ENCODE results near the gene KLC1. TPM values are rescaled to one million over a fixed set of nuclear protein-coding genes. Genes with fewer than 3 reads are reported as not detected.

Gene KLC1
- polyA plus RNA-seq, 2 of the 4 experiments (the other 2 are of a cell fraction): 81.8 to 150 TPM

DNA sequence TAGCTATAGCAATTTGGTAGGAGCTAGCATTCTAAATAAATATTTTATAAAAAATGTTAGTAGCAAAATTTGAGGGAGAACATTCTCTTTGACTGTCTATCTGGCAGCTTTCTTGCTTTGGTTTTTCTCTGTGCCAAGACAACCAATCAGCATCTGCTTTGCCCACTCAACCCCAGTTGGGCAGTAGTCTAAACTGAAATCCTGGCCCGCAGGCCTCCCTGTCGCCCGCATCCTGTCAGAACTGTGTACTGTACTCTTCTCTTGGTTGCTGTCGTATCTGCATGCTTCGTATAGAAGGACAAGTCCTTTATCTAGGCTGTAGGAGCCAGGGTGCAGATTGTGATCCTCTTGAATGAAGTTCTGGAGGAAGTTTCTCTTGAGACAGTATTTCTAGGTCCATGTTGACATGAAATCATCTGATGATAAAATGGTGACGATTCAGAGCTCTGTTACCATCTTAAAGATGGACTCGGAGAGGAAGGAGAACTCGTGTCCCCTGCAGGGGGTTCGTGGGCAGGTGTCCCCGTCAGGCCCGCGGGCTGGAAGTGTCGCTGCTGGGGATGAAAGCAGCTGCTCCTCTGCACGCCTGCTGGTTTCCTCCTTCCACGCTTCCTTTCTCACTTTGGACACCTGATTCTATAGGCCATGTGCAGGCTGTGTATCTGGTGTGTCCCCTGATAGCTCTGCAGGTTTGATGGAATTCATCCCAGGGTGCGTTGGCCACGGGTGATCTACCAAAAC is 51.6 kb downstream of the KLC1 start:
- TF ChIP-seq HDAC2 (IDR thresholded peaks at IDR 0.05): no peak
- TF ChIP-seq, protein P1, sequence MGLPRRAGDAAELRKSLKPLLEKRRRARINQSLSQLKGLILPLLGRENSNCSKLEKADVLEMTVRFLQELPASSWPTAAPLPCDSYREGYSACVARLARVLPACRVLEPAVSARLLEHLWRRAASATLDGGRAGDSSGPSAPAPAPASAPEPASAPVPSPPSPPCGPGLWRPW (IDR thresholded peaks at IDR 0.05): no peak
- TF ChIP-seq FOSL2 (IDR thresholded peaks at IDR 0.05): no peak
- TF ChIP-seq FOSL2 (CRISPR knock-in tag; IDR thresholded peaks at IDR 0.05): no peak
- TF ChIP-seq HEYL (CRISPR knock-in tag; IDR thresholded peaks at IDR 0.05): no peak
- TF ChIP-seq, protein P2, sequence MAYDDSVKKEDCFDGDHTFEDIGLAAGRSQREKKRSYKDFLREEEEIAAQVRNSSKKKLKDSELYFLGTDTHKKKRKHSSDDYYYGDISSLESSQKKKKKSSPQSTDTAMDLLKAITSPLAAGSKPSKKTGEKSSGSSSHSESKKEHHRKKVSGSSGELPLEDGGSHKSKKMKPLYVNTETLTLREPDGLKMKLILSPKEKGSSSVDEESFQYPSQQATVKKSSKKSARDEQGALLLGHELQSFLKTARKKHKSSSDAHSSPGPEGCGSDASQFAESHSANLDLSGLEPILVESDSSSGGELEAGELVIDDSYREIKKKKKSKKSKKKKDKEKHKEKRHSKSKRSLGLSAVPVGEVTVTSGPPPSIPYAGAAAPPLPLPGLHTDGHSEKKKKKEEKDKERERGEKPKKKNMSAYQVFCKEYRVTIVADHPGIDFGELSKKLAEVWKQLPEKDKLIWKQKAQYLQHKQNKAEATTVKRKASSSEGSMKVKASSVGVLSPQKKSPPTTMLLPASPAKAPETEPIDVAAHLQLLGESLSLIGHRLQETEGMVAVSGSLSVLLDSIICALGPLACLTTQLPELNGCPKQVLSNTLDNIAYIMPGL (CRISPR knock-in tag; IDR thresholded peaks at IDR 0.05; ENCODE audit: borderline replicate concordance): no peak
- TF ChIP-seq, protein P3, sequence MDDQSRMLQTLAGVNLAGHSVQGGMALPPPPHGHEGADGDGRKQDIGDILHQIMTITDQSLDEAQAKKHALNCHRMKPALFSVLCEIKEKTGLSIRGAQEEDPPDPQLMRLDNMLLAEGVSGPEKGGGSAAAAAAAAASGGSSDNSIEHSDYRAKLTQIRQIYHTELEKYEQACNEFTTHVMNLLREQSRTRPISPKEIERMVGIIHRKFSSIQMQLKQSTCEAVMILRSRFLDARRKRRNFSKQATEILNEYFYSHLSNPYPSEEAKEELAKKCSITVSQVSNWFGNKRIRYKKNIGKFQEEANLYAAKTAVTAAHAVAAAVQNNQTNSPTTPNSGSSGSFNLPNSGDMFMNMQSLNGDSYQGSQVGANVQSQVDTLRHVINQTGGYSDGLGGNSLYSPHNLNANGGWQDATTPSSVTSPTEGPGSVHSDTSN (IDR thresholded peaks at IDR 0.05): no peak
- TF ChIP-seq FOXS1 (CRISPR knock-in tag; IDR thresholded peaks at IDR 0.05): no peak
- TF ChIP-seq ZC3H11A (IDR thresholded peaks at IDR 0.05): no peak
- TF ChIP-seq ZFP36 (IDR thresholded peaks at IDR 0.05; ENCODE audit: borderline replicate concordance, partially characterized antibody): no peak
- no peak for TF ChIP-seq ZNF302 (CRISPR knock-in tag; IDR thresholded peaks at IDR 0.05)
- TF ChIP-seq CBX2 (IDR thresholded peaks at IDR 0.05; ENCODE audit: borderline replicate concordance, low read depth): no peak
- no peak for TF ChIP-seq POLR2A (IDR thresholded peaks at IDR 0.05; ENCODE audit: low read length)
- TF ChIP-seq, protein P4, sequence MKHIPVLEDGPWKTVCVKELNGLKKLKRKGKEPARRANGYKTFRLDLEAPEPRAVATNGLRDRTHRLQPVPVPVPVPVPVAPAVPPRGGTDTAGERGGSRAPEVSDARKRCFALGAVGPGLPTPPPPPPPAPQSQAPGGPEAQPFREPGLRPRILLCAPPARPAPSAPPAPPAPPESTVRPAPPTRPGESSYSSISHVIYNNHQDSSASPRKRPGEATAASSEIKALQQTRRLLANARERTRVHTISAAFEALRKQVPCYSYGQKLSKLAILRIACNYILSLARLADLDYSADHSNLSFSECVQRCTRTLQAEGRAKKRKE (CRISPR knock-in tag; IDR thresholded peaks at IDR 0.05; ENCODE audit: low read depth): no peak
- TF ChIP-seq RFX5 (IDR thresholded peaks at IDR 0.05): no peak
- no peak for TF ChIP-seq EP300 (IDR thresholded peaks at IDR 0.05)
- Histone ChIP-seq H3K4me1 (no peaks in the 10 kb centered on the region), H3K4me3 (no peak overlapping the region), H3K9me3 (no peaks in the 10 kb centered on the region), H3K4me2 (no peak overlapping the region), H3K27ac (no peak overlapping the region)
- FAIRE-seq: no peak
- DNase-seq (ENCODE audit: low read depth in 1 of 2, low spot score in 1 of 2): no peak
- ChIA-PET CTCF (interaction anchor here (0.6 to 2.0 kb wide), 16 partner anchors 10 to 826 kb away, joined by 3 to 9 read pairs (median 4); no protein-coding TSS in a partner anchor), POLR2A (no interaction called here)
- no peak for ATAC-seq
- WGBS (ENCODE audit: missing lambda C conversion rate): 92% methylated on average over 17 of the region's 17 CpGs

DNA sequence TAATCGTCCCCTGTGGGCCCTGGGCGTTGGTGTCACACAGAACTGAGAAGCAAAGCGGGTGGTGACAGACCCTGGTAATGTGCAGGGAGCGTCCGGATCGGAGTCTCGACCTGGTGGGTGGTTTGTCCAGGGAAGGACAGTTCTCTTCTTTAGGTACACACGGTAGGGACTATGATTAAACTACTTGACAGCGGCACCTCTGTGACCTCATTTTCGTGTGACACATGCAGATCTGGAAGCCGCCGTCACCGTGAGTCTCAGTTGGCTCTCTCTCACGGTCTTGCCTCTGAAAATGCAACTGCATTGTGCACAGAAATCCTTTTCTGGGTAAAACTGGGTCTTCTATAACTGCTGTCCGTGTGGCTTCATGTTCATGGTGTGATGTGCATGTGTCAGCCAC is 54.1 kb downstream of the KLC1 start:
- DNase-seq (ENCODE audit: low read depth in 1 of 2, low spot score in 1 of 2) (no peak), FAIRE-seq (no peak), ATAC-seq (no peak)
- Histone ChIP-seq H3K4me3 (no peak overlapping the region), H3K4me1 (no peaks in the 10 kb centered on the region), H3K4me2 (no peak overlapping the region), H3K27ac (no peak overlapping the region), H3K9me3 (no peaks in the 10 kb centered on the region)
- WGBS (ENCODE audit: missing lambda C conversion rate): 86% methylated on average over 15 of the region's 15 CpGs
- POLR2A ChIA-PET: no interaction called here
- CTCF ChIA-PET: no interaction called here
- no peak for TF ChIP-seq RARB (CRISPR knock-in tag; IDR thresholded peaks at IDR 0.05)
- TF ChIP-seq HDAC2 (IDR thresholded peaks at IDR 0.05): no peak
- TF ChIP-seq NR3C1 (IDR thresholded peaks at IDR 0.05): no peak

DNA sequence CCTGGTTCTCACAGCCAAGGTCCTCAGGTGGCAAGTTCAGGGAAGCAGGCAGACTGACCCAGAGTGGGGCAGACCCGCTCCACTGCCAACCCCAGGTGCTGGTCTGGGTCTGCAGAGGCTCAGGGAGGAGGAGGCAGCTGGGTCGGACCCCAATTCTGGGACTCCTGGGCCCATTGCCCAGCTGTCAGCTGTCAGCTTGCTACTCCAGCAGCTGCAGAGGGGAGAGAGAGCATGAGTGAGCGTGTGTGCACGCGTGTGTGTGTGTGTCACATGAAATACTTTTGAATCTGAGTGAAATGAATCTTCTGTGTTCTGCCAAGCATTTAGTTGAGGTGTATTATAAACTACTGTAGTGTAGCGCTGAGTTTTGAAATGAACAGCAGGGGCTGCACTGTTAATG is 55.5 kb downstream of the KLC1 start:
- FAIRE-seq (no peak), DNase-seq (ENCODE audit: low read depth in 1 of 2, low spot score in 1 of 2) (no peak), ATAC-seq (no peak)
- H3K4me3 ChIP-seq: no peak overlapping the region
- no peak overlapping the region for H3K27ac ChIP-seq
- WGBS (ENCODE audit: missing lambda C conversion rate): 83% methylated on average over 5 of the region's 6 CpGs
- H3K4me1 ChIP-seq: no peaks in the 10 kb centered on the region
- H3K4me2 ChIP-seq: no peak overlapping the region
- H3K9me3 ChIP-seq: no peaks in the 10 kb centered on the region
- ChIA-PET CTCF (no interaction called here), POLR2A (no interaction called here)
- TF ChIP-seq TFCP2L1 (CRISPR knock-in tag; IDR thresholded peaks at IDR 0.05): no peak
- TF ChIP-seq RNF2 (IDR thresholded peaks at IDR 0.05; ENCODE audit: borderline replicate concordance, low read depth): no peak
- TF ChIP-seq HDAC2 (IDR thresholded peaks at IDR 0.05): no peak
- TF ChIP-seq, protein P4 (CRISPR knock-in tag; IDR thresholded peaks at IDR 0.05; ENCODE audit: low read depth): no peak
- no peak for TF ChIP-seq RFX5 (IDR thresholded peaks at IDR 0.05)
- TF ChIP-seq, protein P5, sequence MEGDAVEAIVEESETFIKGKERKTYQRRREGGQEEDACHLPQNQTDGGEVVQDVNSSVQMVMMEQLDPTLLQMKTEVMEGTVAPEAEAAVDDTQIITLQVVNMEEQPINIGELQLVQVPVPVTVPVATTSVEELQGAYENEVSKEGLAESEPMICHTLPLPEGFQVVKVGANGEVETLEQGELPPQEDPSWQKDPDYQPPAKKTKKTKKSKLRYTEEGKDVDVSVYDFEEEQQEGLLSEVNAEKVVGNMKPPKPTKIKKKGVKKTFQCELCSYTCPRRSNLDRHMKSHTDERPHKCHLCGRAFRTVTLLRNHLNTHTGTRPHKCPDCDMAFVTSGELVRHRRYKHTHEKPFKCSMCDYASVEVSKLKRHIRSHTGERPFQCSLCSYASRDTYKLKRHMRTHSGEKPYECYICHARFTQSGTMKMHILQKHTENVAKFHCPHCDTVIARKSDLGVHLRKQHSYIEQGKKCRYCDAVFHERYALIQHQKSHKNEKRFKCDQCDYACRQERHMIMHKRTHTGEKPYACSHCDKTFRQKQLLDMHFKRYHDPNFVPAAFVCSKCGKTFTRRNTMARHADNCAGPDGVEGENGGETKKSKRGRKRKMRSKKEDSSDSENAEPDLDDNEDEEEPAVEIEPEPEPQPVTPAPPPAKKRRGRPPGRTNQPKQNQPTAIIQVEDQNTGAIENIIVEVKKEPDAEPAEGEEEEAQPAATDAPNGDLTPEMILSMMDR (IDR thresholded peaks at IDR 0.05): no peak
- TF ChIP-seq RAD21 (conservative IDR thresholded peaks at IDR 0.05 in 1 of 2, IDR thresholded peaks at IDR 0.05 in 1 of 2): no peak
- TF ChIP-seq, protein P6, sequence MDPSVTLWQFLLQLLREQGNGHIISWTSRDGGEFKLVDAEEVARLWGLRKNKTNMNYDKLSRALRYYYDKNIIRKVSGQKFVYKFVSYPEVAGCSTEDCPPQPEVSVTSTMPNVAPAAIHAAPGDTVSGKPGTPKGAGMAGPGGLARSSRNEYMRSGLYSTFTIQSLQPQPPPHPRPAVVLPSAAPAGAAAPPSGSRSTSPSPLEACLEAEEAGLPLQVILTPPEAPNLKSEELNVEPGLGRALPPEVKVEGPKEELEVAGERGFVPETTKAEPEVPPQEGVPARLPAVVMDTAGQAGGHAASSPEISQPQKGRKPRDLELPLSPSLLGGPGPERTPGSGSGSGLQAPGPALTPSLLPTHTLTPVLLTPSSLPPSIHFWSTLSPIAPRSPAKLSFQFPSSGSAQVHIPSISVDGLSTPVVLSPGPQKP (IDR thresholded peaks at IDR 0.05; ENCODE audit: low read depth, low read length): no peak
- TF ChIP-seq POLR2AphosphoS2 (conservative IDR thresholded peaks at IDR 0.05; ENCODE audit: low read length): no peak
- no peak for TF ChIP-seq NR3C1 (IDR thresholded peaks at IDR 0.05)
- no peak for TF ChIP-seq KDM5A (IDR thresholded peaks at IDR 0.05)
- TF ChIP-seq JUNB (IDR thresholded peaks at IDR 0.05): no peak

Data from A549 (cell line).